ENCODE measurements around the gene MBD2.

The MBD2 gene

GRCh38 chr18:54181856-54182602, 42.4 kb downstream of the MBD2 start:
- H3K9me3 ChIP-seq (replicated peaks in 1 of 11): no peaks in the 10 kb centered on the region
- no peak overlapping the region for H3K9ac ChIP-seq
- H3K27ac ChIP-seq: no peak overlapping the region
- peaks cover 50 to 90% (median 73%) of the 10 kb centered on the region in 11 experiments for H3K36me3 ChIP-seq
- H4K20me1 ChIP-seq: peaks cover 0 to 78% (median 16%) of the 10 kb centered on the region in 11 experiments; a peak in 13 of 22 replicates
- no peak overlapping the region for H3K4me3 ChIP-seq
- H3K4me1 ChIP-seq: peaks cover 0 to 17% (median 0%) of the 10 kb centered on the region in 10 experiments; a peak in 5 of 20 replicates
- no peaks in the 10 kb centered on the region for H3K27me3 ChIP-seq
- no peak for TF ChIP-seq Cebpa-rat (IDR thresholded peaks at IDR 0.05)
- no peak overlapping the region; a peak in 1 of 22 replicates for H3K4me2 ChIP-seq

- no peaks in the 10 kb centered on the region for H3K9me3 ChIP-seq (replicated peaks in 1 of 11)
- no peak for TF ChIP-seq Cebpa-rat (IDR thresholded peaks at IDR 0.05)
- H3K9ac ChIP-seq: no peak overlapping the region
- no peak overlapping the region for H3K4me2 ChIP-seq
- peaks cover 11 to 94% (median 57%) of the 10 kb centered on the region in 11 experiments; a peak in 18 of 22 replicates for H4K20me1 ChIP-seq
- H3K36me3 ChIP-seq: peaks cover 52 to 97% (median 72%) of the 10 kb centered on the region in 11 experiments
- peaks cover 0 to 20% (median 6%) of the 10 kb centered on the region in 10 experiments; a peak in 7 of 20 replicates for H3K4me1 ChIP-seq
- no peak overlapping the region for H3K27ac ChIP-seq
- no peak overlapping the region for H3K4me3 ChIP-seq
- no peaks in the 10 kb centered on the region for H3K27me3 ChIP-seq
Observed at GRCh38 chr18:54173980-54174630, 50.4 kb downstream of the MBD2 start.

GRCh38 chr18:54173250-54173649, 51.2 kb downstream of the MBD2 start:
- H3K36me3 ChIP-seq: peaks cover 56 to 97% (median 74%) of the 10 kb centered on the region in 11 experiments
- no peaks in the 10 kb centered on the region for H3K27me3 ChIP-seq
- H3K4me1 ChIP-seq: peaks cover 0 to 20% (median 6%) of the 10 kb centered on the region in 10 experiments; a peak in 7 of 20 replicates
- H3K9me3 ChIP-seq (replicated peaks in 1 of 11): no peaks in the 10 kb centered on the region
- no peak overlapping the region for H3K9ac ChIP-seq
- TF ChIP-seq Cebpa-rat (IDR thresholded peaks at IDR 0.05): no peak
- peaks cover 11 to 94% (median 61%) of the 10 kb centered on the region in 11 experiments; a peak in 18 of 22 replicates for H4K20me1 ChIP-seq
- no peak overlapping the region for H3K4me3 ChIP-seq
- H3K27ac ChIP-seq: no peak overlapping the region
- H3K4me2 ChIP-seq: no peak overlapping the region

GRCh38 chr18:54169431-54170403, 54.8 kb downstream of the MBD2 start:
- Histone ChIP-seq H3K4me2 (no peak overlapping the region), H3K27ac (no peak overlapping the region), H3K4me3 (no peak overlapping the region), H4K20me1 (peaks cover 6 to 92% (median 52%) of the 10 kb centered on the region in 11 experiments; a peak in 18 of 22 replicates), H3K4me1 (0 out of 20 replicates have a peak, but pooled peaks cover 0 to 2% (median 0%) of the 10 kb centered on the region in 10 experiments), H3K27me3 (no peaks in the 10 kb centered on the region), H3K9me3 (replicated peaks in 1 of 11) (no peaks in the 10 kb centered on the region), H3K36me3 (peaks cover 72 to 94% (median 83%) of the 10 kb centered on the region in 11 experiments), H3K9ac (no peak overlapping the region)
- no peak for TF ChIP-seq Cebpa-rat (IDR thresholded peaks at IDR 0.05)

- no peak overlapping the region for H3K4me2 ChIP-seq
- H3K9ac ChIP-seq: no peak overlapping the region
- H3K36me3 ChIP-seq: peaks cover 85 to 94% (median 89%) of the 10 kb centered on the region in 11 experiments
- peaks cover 6 to 82% (median 26%) of the 10 kb centered on the region in 11 experiments; a peak in 17 of 22 replicates for H4K20me1 ChIP-seq
- H3K27ac ChIP-seq: no peak overlapping the region
- no peaks in the 10 kb centered on the region for H3K27me3 ChIP-seq
- no peaks in the 10 kb centered on the region for H3K9me3 ChIP-seq (replicated peaks in 1 of 11)
- H3K4me1 ChIP-seq: no peaks in the 10 kb centered on the region
- H3K4me3 ChIP-seq: no peak overlapping the region
- TF ChIP-seq Cebpa-rat (IDR thresholded peaks at IDR 0.05): no peak
Observed at GRCh38 chr18:54165450-54165849, 59.0 kb downstream of the MBD2 start.

- no peak for TF ChIP-seq Cebpa-rat (IDR thresholded peaks at IDR 0.05)
- Histone ChIP-seq H4K20me1 (peaks cover 0 to 67% (median 13%) of the 10 kb centered on the region in 11 experiments; a peak in 11 of 22 replicates), H3K27ac (no peak overlapping the region), H3K9me3 (replicated peaks in 1 of 11) (no peaks in the 10 kb centered on the region), H3K9ac (no peak overlapping the region), H3K4me2 (no peak overlapping the region), H3K4me1 (no peaks in the 10 kb centered on the region), H3K36me3 (peaks cover 85 to 94% (median 91%) of the 10 kb centered on the region in 11 experiments), H3K4me3 (no peak overlapping the region), H3K27me3 (no peaks in the 10 kb centered on the region)
Observed at GRCh38 chr18:54163453-54163852, 61.0 kb downstream of the MBD2 start.

GRCh38 chr18:54162431-54162830, 62.0 kb downstream of the MBD2 start:
- no peak overlapping the region for H3K27ac ChIP-seq
- H3K36me3 ChIP-seq: peaks cover 92 to 100% (median 98%) of the 10 kb centered on the region in 11 experiments
- H4K20me1 ChIP-seq: peaks cover 0 to 69% (median 10%) of the 10 kb centered on the region in 11 experiments; a peak in 13 of 22 replicates
- no peaks in the 10 kb centered on the region for H3K9me3 ChIP-seq (replicated peaks in 1 of 11)
- H3K27me3 ChIP-seq: no peaks in the 10 kb centered on the region
- TF ChIP-seq Cebpa-rat (IDR thresholded peaks at IDR 0.05): no peak
- H3K4me2 ChIP-seq: no peak overlapping the region
- H3K4me3 ChIP-seq: no peak overlapping the region
- H3K9ac ChIP-seq: no peak overlapping the region
- H3K4me1 ChIP-seq: no peaks in the 10 kb centered on the region

- no peak for TF ChIP-seq Cebpa-rat (IDR thresholded peaks at IDR 0.05)
- H3K4me3 ChIP-seq: no peak overlapping the region
- H3K4me2 ChIP-seq: no peak overlapping the region
- H4K20me1 ChIP-seq: peaks cover 0 to 63% (median 14%) of the 10 kb centered on the region in 11 experiments; a peak in 12 of 22 replicates
- no peaks in the 10 kb centered on the region for H3K4me1 ChIP-seq
- no peak overlapping the region for H3K27ac ChIP-seq
- peaks cover 96 to 100% (median 100%) of the 10 kb centered on the region in 11 experiments for H3K36me3 ChIP-seq
- H3K27me3 ChIP-seq: no peaks in the 10 kb centered on the region
- H3K9me3 ChIP-seq (replicated peaks in 1 of 11): no peaks in the 10 kb centered on the region
- no peak overlapping the region for H3K9ac ChIP-seq
Observed at GRCh38 chr18:54161267-54161666, 63.2 kb downstream of the MBD2 start.

Measured in BLaER1 treated with 17β-estradiol and CSF1 and Interleukin-3, amounts not matched to agents 10 nM and 100 nM (cell line).